H1 (cell line): Measurements from ENCODE around the gene CIRBP. TPM values are rescaled to one million over a fixed set of nuclear protein-coding genes. Genes with fewer than 3 reads are reported as not detected.

Experiments
- JUND ChIP-seq: IDR thresholded peaks from 2 replicates; pipeline ENCODE4 v1.6.1; 2011; ENCODE audit warnings: mild to moderate bottlenecking, improper control_type of control experiment, low read length
- RAD21 ChIP-seq, 2 experiments: IDR thresholded peaks in 1 of 2; conservative IDR thresholded peaks in 1 of 2; 2 replicates each; pipeline ENCODE4 v1.6.1; 2011; ENCODE audit warnings: low read depth in 2 of 2, low read length in 2 of 2, improper control_type of control experiment in 1 of 2, inconsistent platforms in 1 of 2, mild to moderate bottlenecking in 1 of 2, moderate library complexity in 1 of 2
- polyA plus RNA-seq, 7 experiments: library from polyadenylated mRNA; depleted of rRNA in 3 of 7; stranded (reverse) in 5 of 7; unstranded in 2 of 7; fragments of >200 nt in 5 of 7; fragments of 200-250 nt in 2 of 7; gene quantifications; 1 replicate in 5 of 7; 2 replicates in 1 of 7; 4 replicates in 1 of 7; pipeline versions ENCODE4 v1.2.1 to v1.2.3, GENCODE V29; 2011 to 2013; ENCODE audit warnings: missing spikeins in 2 of 7, mixed read lengths in 2 of 7
- total RNA-seq: library from RNA; stranded (reverse); fragmentation: NEBNext Ultra II Directional; extraction: Animal tissue kit (Norgen Biotek cat#: 25700); gene quantifications from 2 replicates; pipeline ENCODE4 v1.2.1, GENCODE V29; 2021
- TF ChIP-seq, protein P1 (sequence below): IDR thresholded peaks from 2 replicates; pipeline ENCODE4 v1.6.1; 2012; ENCODE audit warnings: inconsistent platforms

CIRBP gene
- total and polyA plus RNA-seq, 2 of the 8 experiments (the other 6 are each of a cell fraction or from before 2014, with no cell fraction given): 175 to 199 TPM

DNA sequence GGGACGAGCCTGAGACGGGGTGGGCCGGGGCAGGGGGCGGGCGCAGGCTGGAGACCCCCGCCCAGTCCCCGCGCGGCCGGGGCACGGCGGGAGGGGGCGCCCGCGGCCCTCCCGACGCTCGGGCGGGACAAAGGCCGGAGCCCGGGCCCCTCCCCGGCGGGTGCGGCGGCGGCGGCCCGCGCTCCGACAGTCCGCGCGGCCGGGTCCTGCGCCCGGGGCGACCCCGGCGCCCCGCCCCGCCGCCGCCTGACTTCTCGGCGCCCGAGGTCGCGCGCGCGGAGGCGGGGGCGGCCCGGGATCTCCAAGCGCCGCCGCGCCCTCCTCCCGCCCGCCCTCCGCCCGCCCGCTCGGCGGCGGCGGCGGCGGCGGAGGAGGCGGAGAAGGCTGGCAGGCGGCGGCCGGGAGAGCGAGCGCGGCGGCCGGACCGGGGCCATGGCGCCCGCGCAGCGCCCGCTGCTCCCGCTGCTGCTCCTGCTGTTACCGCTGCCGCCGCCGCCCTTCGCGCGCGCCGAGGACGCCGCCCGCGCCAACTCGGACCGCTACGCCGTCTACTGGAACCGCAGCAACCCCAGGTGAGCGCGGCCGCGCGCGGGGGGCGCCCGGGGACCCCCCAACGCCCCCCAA, 16.7 kb downstream of the CIRBP start, which contains the start of gene EFNA2 (continued):
- TF ChIP-seq RAD21 (IDR thresholded peaks at IDR 0.05 in 1 of 2, conservative IDR thresholded peaks at IDR 0.05 in 1 of 2; ENCODE audit: low read depth in 2 of 2, low read length in 2 of 2) (0 out of 4 replicates have a peak, but pooled peaks of 1 of the 2 experiments have one; percentile 13), JUND (no peak)
- TF ChIP-seq, protein P1, sequence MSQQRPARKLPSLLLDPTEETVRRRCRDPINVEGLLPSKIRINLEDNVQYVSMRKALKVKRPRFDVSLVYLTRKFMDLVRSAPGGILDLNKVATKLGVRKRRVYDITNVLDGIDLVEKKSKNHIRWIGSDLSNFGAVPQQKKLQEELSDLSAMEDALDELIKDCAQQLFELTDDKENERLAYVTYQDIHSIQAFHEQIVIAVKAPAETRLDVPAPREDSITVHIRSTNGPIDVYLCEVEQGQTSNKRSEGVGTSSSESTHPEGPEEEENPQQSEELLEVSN: no peak
